Colonic mucosa (tissue), 4 donors: ENCODE data around the gene ITGB8. TPM values are rescaled to one million over a fixed set of nuclear protein-coding genes. Genes with fewer than 3 reads are reported as not detected.

Source experiments
- DNase-seq: peaks from one replicate; pipeline ENCODE4 v3.0.0-alpha.2; 2020
- H3K27ac ChIP-seq: fragments of 200-600 bp; one replicate; pipeline ENCODE4 v1.8.0; 2021
- H3K27me3 ChIP-seq: fragments of 200-600 bp; one replicate; pipeline ENCODE4 v1.8.0; 2021
- H3K36me3 ChIP-seq: fragments of 200-600 bp; one replicate; pipeline ENCODE4 v1.8.0; 2021
- H3K4me1 ChIP-seq: fragments of 200-600 bp; one replicate; pipeline ENCODE4 v1.8.0; 2021; ENCODE audit warnings: mild to moderate bottlenecking
- H3K4me3 ChIP-seq: fragments of 200-600 bp; one replicate; pipeline ENCODE4 v1.8.0; 2021
- H3K9ac ChIP-seq, 2 donors: one replicate each; pipeline ENCODE4 v1.7.0; 2013; ENCODE audit warnings: control low read depth in 2 of 2, low read depth in 2 of 2, low read length in 2 of 2
- H3K9me3 ChIP-seq: fragments of 200-600 bp; one replicate; pipeline ENCODE4 v1.8.0; 2021
- intact Hi-C: fragments of 100-400 bp; cut with DNase I; formaldehyde crosslinking; loops from one replicate; pipeline ENCODE4 v1.14.1; 2022
- total RNA-seq, 2 donors: library from RNA; stranded (reverse); fragmentation: NEBNext Ultra II Directional in 1 of 2; extraction: Animal tissue kit (Norgen Biotek cat#: 25700) in 1 of 2; gene quantifications; one replicate each; pipeline ENCODE4 v1.2.1, GENCODE V29; 2021
- TF ChIP-seq, protein P1 (sequence below): fragments of 200-600 bp; IDR thresholded peaks from one replicate; pipeline ENCODE4 v1.8.0; 2022; ENCODE audit warnings: antibody characterized with exemption, mild to moderate bottlenecking
- donor health status: healthy.
- donor health status: DM: no; HTN: no; CAD: no.
- donor health status: DM: no; HTN: no; CAD: no.

ITGB8 gene
- total RNA-seq, 2 donors from 2014 or later: 7.3 to 8.1 TPM

DNA sequence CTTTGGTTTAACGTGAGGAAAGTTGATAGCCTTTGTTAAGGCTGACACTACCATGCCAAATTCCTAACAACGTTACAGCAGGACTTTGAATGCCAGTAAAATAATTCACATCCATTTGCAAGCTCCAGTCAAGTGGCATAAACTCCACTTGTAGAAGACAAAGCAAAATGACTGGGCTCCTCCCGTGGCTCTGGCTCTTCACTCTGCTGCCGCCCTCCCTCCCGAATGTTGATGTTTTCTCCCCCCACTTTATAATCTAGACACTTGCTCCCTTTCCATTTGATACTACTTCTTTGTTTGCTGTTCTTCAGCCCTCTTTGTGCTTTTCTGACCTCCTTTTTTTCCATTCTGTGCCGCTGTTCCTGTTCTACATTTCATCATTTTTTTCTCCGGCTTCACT is 22.8 kb upstream of the ITGB8 start:
- DNase-seq: no peak
- Histone ChIP-seq H3K9ac (no peak overlapping the region), H3K4me1 (peaks cover 3% of the 10 kb centered on the region), H3K4me3 (no peak overlapping the region), H3K27ac (no peak overlapping the region), H3K36me3 (no peaks in the 10 kb centered on the region), H3K27me3 (no peaks in the 10 kb centered on the region), H3K9me3 (no peaks in the 10 kb centered on the region)
- intact Hi-C loops: no loop called here
- TF ChIP-seq, protein P1, sequence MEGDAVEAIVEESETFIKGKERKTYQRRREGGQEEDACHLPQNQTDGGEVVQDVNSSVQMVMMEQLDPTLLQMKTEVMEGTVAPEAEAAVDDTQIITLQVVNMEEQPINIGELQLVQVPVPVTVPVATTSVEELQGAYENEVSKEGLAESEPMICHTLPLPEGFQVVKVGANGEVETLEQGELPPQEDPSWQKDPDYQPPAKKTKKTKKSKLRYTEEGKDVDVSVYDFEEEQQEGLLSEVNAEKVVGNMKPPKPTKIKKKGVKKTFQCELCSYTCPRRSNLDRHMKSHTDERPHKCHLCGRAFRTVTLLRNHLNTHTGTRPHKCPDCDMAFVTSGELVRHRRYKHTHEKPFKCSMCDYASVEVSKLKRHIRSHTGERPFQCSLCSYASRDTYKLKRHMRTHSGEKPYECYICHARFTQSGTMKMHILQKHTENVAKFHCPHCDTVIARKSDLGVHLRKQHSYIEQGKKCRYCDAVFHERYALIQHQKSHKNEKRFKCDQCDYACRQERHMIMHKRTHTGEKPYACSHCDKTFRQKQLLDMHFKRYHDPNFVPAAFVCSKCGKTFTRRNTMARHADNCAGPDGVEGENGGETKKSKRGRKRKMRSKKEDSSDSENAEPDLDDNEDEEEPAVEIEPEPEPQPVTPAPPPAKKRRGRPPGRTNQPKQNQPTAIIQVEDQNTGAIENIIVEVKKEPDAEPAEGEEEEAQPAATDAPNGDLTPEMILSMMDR: no peak

DNA sequence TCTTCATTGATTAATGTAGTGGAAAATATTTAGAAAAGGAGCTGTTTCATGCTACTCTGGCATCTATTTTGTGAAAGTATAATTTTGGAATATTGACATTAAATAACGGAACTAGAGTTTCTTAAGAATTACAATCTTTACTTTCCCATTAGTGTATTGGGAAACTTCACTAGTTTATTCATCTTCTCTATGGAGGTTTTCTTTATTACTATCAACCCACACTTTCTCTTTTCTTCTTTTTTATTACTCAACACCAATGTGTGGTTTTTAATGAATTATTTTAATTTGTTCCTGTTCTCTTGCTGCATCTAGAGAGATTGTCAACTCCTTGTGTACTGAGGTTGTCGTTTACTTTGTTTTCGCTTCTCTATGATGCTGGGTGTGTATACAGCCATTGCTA is 20.4 kb upstream of the ITGB8 start:
- TF ChIP-seq, protein P1: no peak
- no peaks in the 10 kb centered on the region for H3K27me3 ChIP-seq

DNA sequence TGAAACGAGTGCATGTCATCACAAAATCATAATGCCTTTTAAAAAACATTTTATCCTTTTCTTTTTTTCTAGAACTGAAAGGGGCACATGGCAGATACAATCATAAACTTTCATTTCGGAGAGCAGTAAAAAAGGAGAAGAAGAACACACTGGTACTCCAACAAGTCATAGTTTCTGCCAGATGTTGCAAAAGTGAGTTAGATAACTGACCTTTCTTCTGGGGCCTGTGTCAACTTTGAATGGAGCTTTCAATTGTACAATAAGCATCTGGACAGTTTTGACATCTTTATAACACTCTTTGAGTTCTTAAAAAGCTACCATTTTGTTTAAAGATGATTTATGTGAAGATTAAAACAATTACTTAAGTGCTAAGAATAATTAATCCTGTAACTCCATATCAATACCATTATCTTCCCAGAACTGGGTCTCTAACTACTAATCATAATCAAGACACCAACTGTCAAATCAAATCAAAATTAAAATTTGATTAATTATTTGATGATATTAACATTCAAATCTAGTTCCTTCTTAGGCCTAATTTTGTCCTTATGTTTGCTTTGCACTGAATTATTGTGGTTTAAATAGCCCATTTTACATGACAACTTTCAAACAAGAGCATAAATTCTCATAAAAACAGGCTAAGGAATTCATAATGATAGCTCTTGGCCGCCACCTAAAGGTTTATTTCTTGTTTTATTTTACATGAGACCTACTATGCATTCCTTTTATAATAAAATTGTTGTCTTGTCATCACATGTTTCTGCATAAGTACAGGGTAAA is 19.5 kb upstream of the ITGB8 start:
- Histone ChIP-seq H3K27ac (no peak overlapping the region), H3K36me3 (no peaks in the 10 kb centered on the region), H3K9ac (no peak overlapping the region), H3K4me1 (peaks cover 3% of the 10 kb centered on the region), H3K9me3 (no peaks in the 10 kb centered on the region), H3K27me3 (no peaks in the 10 kb centered on the region), H3K4me3 (no peak overlapping the region)
- TF ChIP-seq, protein P1: peak; percentile 44
- no peak for DNase-seq
- intact Hi-C loops: loop anchor here (10.0 kb wide), 5 partner anchors 124 to 596 kb away; no protein-coding TSS in a partner anchor

More for the DNA sequence above, 20.4 kb upstream of the ITGB8 start:
- H3K4me3 ChIP-seq: no peak overlapping the region
- no peak overlapping the region for H3K9ac ChIP-seq
- H3K4me1 ChIP-seq: peaks cover 3% of the 10 kb centered on the region
- H3K36me3 ChIP-seq: no peaks in the 10 kb centered on the region
- no peak overlapping the region for H3K27ac ChIP-seq
- no peaks in the 10 kb centered on the region for H3K9me3 ChIP-seq
- DNase-seq: no peak
- intact Hi-C loops: loop anchor here (10.0 kb wide), 5 partner anchors 124 to 596 kb away; no protein-coding TSS in a partner anchor

DNA sequence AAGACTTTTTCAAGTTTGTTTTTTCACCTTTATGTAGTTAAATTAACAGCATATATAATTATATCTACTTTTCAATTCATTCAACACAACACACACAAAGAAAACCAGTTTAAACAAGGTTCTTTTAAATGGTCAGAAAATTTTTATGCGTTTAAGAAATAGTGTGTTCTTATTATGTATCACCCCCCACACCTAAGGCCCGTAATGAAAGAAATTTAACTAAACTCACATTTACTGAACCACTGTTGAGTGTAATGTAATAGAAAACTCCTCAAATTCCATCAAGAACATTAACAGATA is 19.0 kb upstream of the ITGB8 start:
- Histone ChIP-seq H3K27me3 (no peaks in the 10 kb centered on the region), H3K9me3 (no peaks in the 10 kb centered on the region), H3K4me3 (no peak overlapping the region), H3K9ac (no peak overlapping the region), H3K27ac (no peak overlapping the region), H3K36me3 (no peaks in the 10 kb centered on the region), H3K4me1 (peaks cover 3% of the 10 kb centered on the region)
- DNase-seq: no peak
- TF ChIP-seq, protein P1: no peak
- intact Hi-C loops: loop anchor here (10.0 kb wide), 5 partner anchors 123 to 597 kb away; no protein-coding TSS in a partner anchor

DNA sequence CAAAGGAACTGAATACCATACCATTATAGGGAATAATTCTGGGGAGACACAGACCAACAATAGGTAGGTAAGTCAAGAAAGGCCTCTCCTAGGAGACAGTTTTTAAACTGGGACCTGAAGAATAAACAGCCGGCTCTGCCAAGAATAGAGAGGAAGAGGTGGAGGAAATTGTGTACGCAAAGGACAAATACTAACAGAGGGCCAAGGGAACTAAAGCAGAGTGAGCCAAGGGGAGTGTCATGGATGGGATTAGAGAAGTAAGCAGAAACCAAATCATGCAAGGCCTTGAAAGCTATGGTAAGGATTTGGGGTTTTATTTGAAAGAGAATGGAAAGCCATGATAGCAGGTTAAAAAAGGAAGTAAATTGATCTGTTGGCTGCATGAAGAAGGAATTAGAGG is 18.1 kb upstream of the ITGB8 start:
- Histone ChIP-seq H3K27me3 (no peaks in the 10 kb centered on the region), H3K36me3 (no peaks in the 10 kb centered on the region), H3K9me3 (no peaks in the 10 kb centered on the region), H3K4me3 (no peak overlapping the region), H3K9ac (no peak overlapping the region), H3K4me1 (peaks cover 3% of the 10 kb centered on the region), H3K27ac (no peak overlapping the region)
- TF ChIP-seq, protein P1: no peak
- intact Hi-C loops: loop anchor here (10.0 kb wide), 5 partner anchors 122 to 598 kb away; no protein-coding TSS in a partner anchor
- DNase-seq: no peak
